ENCODE data around the gene CHRDL2. TPM values are rescaled to one million over a fixed set of nuclear protein-coding genes. Genes with fewer than 3 reads are reported as not detected.

Gene CHRDL2
- total RNA-seq, 1 experiment from 2014 or later, result not detected

DNA sequence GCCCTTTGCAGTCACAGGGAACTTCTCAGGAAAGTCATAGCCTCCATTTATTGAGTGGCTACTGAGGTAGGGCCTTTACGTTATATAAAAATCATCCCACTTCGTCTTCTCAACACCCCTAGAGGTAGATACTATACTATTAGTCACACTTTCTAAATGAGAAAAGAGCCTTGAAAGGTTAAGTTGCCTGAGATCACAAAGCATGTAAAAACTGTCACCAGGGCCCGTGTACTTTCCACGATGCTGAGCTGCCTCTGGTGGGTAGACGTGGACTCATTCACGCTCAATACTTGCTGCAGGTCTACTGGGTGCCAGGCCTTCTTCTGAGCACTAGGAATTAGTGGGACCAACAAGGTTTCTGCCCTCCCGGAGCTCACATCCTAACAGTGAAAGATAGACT is 16.3 kb downstream of the CHRDL2 start:
- BruUV-seq (replicated peaks), result no TSS peak
- Histone ChIP-seq H3K36me3 (ENCODE audit: control insufficient read depth in 1 of 2, insufficient read depth in 2 of 2, low read length in 2 of 2) (no peaks in the 10 kb centered on the region), H3K9ac (ENCODE audit: low read length) (no peak overlapping the region), H3K79me2 (ENCODE audit: insufficient read depth, low read length) (no peaks in the 10 kb centered on the region), H3K9me2 (ENCODE audit: insufficient read depth) (no peaks in the 10 kb centered on the region), H3K9me3 (ENCODE audit: control insufficient read depth in 1 of 2, insufficient read depth in 1 of 2, low read depth in 1 of 2, low read length in 2 of 2) (no peaks in the 10 kb centered on the region), H3K4me3 (replicated peaks in 1 of 2; ENCODE audit: low read depth in 1 of 2, low read length in 2 of 2) (no peak overlapping the region), H4K20me1 (ENCODE audit: insufficient read depth) (no peaks in the 10 kb centered on the region), H3K27ac (ENCODE audit: low read depth, low read length) (no peak overlapping the region), H3K4me2 (ENCODE audit: low read length) (no peak overlapping the region), H3K4me1 (ENCODE audit: control insufficient read depth in 1 of 2, insufficient read depth in 2 of 2, low read length in 2 of 2) (no peaks in the 10 kb centered on the region), H3K27me3 (ENCODE audit: insufficient read depth, low read length) (no peaks in the 10 kb centered on the region), H2AFZ (ENCODE audit: low read depth, low read length, poor library complexity, severe bottlenecking) (no peak overlapping the region)
- ChIA-PET POLR2A (no interaction called here), CTCF (no interaction called here), RAD21 (ENCODE audit: low non-redundant PET in 1 of 2, low total read pairs in 2 of 2, uncharacterized antibody in 2 of 2, unreplicated experiment in 2 of 2) (no interaction called here)
- ATAC-seq (no peak), DNase-seq (ENCODE audit: low read depth, low spot score) (no peak)
- intact Hi-C loops (cut with micrococcal nuclease), result no loop called here
- TF ChIP-seq, protein P1, sequence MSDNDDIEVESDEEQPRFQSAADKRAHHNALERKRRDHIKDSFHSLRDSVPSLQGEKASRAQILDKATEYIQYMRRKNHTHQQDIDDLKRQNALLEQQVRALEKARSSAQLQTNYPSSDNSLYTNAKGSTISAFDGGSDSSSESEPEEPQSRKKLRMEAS (IDR thresholded peaks at IDR 0.05), result no peak
- TF ChIP-seq CEBPB (IDR thresholded peaks at IDR 0.05; ENCODE audit: low read depth) (no peak), FOSL1 (IDR thresholded peaks at IDR 0.05; ENCODE audit: low read depth) (no peak), EZH2phosphoT487 (IDR thresholded peaks at IDR 0.05; ENCODE audit: borderline replicate concordance) (no peak), ZFX (IDR thresholded peaks at IDR 0.05) (no peak), SIN3A (IDR thresholded peaks at IDR 0.05; ENCODE audit: low read depth) (no peak), RAD21 (IDR thresholded peaks at IDR 0.05; ENCODE audit: low read depth) (no peak), ELF1 (IDR thresholded peaks at IDR 0.05; ENCODE audit: borderline replicate concordance, low read depth) (no peak), CBX3 (IDR thresholded peaks at IDR 0.05; ENCODE audit: low read depth) (no peak), JUND (IDR thresholded peaks at IDR 0.05) (no peak), SP1 (IDR thresholded peaks at IDR 0.05; ENCODE audit: low read depth) (no peak), SRF (IDR thresholded peaks at IDR 0.05; ENCODE audit: low read depth) (no peak), TCF7L2 (IDR thresholded peaks at IDR 0.05; ENCODE audit: borderline replicate concordance, extremely low read depth, insufficient read depth, insufficient read length) (no peak)
- TF ChIP-seq, protein P2, sequence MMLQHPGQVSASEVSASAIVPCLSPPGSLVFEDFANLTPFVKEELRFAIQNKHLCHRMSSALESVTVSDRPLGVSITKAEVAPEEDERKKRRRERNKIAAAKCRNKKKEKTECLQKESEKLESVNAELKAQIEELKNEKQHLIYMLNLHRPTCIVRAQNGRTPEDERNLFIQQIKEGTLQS (IDR thresholded peaks at IDR 0.05), result no peak
- TF ChIP-seq, protein P3, sequence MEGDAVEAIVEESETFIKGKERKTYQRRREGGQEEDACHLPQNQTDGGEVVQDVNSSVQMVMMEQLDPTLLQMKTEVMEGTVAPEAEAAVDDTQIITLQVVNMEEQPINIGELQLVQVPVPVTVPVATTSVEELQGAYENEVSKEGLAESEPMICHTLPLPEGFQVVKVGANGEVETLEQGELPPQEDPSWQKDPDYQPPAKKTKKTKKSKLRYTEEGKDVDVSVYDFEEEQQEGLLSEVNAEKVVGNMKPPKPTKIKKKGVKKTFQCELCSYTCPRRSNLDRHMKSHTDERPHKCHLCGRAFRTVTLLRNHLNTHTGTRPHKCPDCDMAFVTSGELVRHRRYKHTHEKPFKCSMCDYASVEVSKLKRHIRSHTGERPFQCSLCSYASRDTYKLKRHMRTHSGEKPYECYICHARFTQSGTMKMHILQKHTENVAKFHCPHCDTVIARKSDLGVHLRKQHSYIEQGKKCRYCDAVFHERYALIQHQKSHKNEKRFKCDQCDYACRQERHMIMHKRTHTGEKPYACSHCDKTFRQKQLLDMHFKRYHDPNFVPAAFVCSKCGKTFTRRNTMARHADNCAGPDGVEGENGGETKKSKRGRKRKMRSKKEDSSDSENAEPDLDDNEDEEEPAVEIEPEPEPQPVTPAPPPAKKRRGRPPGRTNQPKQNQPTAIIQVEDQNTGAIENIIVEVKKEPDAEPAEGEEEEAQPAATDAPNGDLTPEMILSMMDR (IDR thresholded peaks at IDR 0.05 in 2 of 3, conservative IDR thresholded peaks at IDR 0.05 in 1 of 3; ENCODE audit: borderline replicate concordance in 1 of 3, insufficient read depth in 1 of 3, low read depth in 2 of 3, low read length in 2 of 3), result no peak

Data from HCT116 (cell line).